Astrocyte (in vitro differentiated cells and primary cell): ENCODE results near the gene HS6ST3. TPM values are rescaled to one million over a fixed set of nuclear protein-coding genes. Genes with fewer than 3 reads are reported as not detected.

Source experiments
- DNase-seq: peaks from one replicate; pipeline ENCODE4 v3.0.0-alpha.2; 2010; ENCODE audit warnings: low read depth
- FAIRE-seq: peaks from 2 replicates; lab custom pipeline; 2011; peaks lifted over from hg19 to GRCh38; lab: Jason Lieb, UNC
- H2AFZ ChIP-seq: 2 replicates; pipeline ENCODE4 v1.6.0; 2012; ENCODE audit warnings: low read depth, low read length, inconsistent platforms
- H3K27ac ChIP-seq: 2 replicates; pipeline ENCODE4 v1.5.1; 2011; ENCODE audit warnings: low read depth, low read length, inconsistent platforms
- H3K27me3 ChIP-seq: 2 replicates; pipeline ENCODE4 v1.6.0; 2011; ENCODE audit warnings: low read length, inconsistent platforms; ENCODE audit not compliant: insufficient read depth
- H3K36me3 ChIP-seq: 2 replicates; pipeline ENCODE4 v1.5.1; 2011; ENCODE audit warnings: low read length, inconsistent platforms; ENCODE audit not compliant: insufficient read depth
- H3K4me1 ChIP-seq: 2 replicates; pipeline ENCODE4 v1.5.1; 2011; ENCODE audit warnings: low read length, inconsistent platforms; ENCODE audit not compliant: insufficient read depth
- H3K4me2 ChIP-seq: 2 replicates; pipeline ENCODE4 v1.6.0; 2012; ENCODE audit warnings: low read length, inconsistent platforms
- H3K4me3 ChIP-seq: 2 replicates; pipeline ENCODE4 v1.5.1; 2011; ENCODE audit warnings: low read depth, mild to moderate bottlenecking, low read length, inconsistent platforms; ENCODE audit not compliant: insufficient read depth
- H3K79me2 ChIP-seq: 2 replicates; pipeline ENCODE4 v1.6.0; 2012; ENCODE audit warnings: mild to moderate bottlenecking, low read length, inconsistent platforms; ENCODE audit not compliant: insufficient read depth
- H3K9ac ChIP-seq: 2 replicates; pipeline ENCODE4 v1.6.0; 2012; ENCODE audit warnings: mild to moderate bottlenecking, low read length, inconsistent platforms
- H3K9me3 ChIP-seq: 2 replicates; pipeline ENCODE4 v1.5.1; 2012; ENCODE audit warnings: low read depth, mild to moderate bottlenecking, low read length, inconsistent platforms; ENCODE audit not compliant: insufficient read depth
- H4K20me1 ChIP-seq: 2 replicates; pipeline ENCODE4 v1.6.0; 2012; ENCODE audit warnings: low read length, inconsistent platforms; ENCODE audit not compliant: insufficient read depth
- H3K27ac Mint-ChIP-seq: one replicate; pipeline ENCODE4 v1.8.0; 2021; ENCODE audit warnings: mild to moderate bottlenecking, mixed read lengths; ENCODE audit not compliant: unreplicated experiment
- H3K27me3 Mint-ChIP-seq: one replicate; pipeline ENCODE4 v1.8.0; 2021; ENCODE audit warnings: low read depth, mixed read lengths; ENCODE audit not compliant: unreplicated experiment
- H3K36me3 Mint-ChIP-seq: one replicate; pipeline ENCODE4 v1.8.0; 2021; ENCODE audit warnings: low read depth, mixed read lengths; ENCODE audit not compliant: unreplicated experiment
- H3K4me1 Mint-ChIP-seq: one replicate; pipeline ENCODE4 v1.8.0; 2021; ENCODE audit warnings: low read depth, mixed read lengths; ENCODE audit not compliant: unreplicated experiment
- H3K4me3 Mint-ChIP-seq: one replicate; pipeline ENCODE4 v1.8.0; 2021; ENCODE audit warnings: mild to moderate bottlenecking, moderate library complexity, mixed read lengths; ENCODE audit not compliant: unreplicated experiment
- H3K9me3 Mint-ChIP-seq: one replicate; pipeline ENCODE4 v1.8.0; 2021; ENCODE audit warnings: mild to moderate bottlenecking, mixed read lengths; ENCODE audit not compliant: unreplicated experiment
- EZH2 ChIP-seq: IDR thresholded peaks from 2 replicates; pipeline ENCODE4 v1.6.1; 2012; ENCODE audit warnings: mild to moderate bottlenecking, low read length, inconsistent platforms; ENCODE audit not compliant: insufficient read depth
- total RNA-seq: library from RNA; stranded (reverse); gene quantifications from 2 replicates; pipeline ENCODE4 v1.2.1, GENCODE V29; 2021
- TF ChIP-seq, protein P1 (sequence below): IDR thresholded peaks from 2 replicates; pipeline ENCODE4 v1.5.1; 2011; ENCODE audit warnings: low read depth, mild to moderate bottlenecking, inconsistent platforms, low read length, moderate library complexity; ENCODE audit not compliant: insufficient read depth

The HS6ST3 gene
- total RNA-seq, 1 donor from 2014 or later: 0.07 TPM

DNA sequence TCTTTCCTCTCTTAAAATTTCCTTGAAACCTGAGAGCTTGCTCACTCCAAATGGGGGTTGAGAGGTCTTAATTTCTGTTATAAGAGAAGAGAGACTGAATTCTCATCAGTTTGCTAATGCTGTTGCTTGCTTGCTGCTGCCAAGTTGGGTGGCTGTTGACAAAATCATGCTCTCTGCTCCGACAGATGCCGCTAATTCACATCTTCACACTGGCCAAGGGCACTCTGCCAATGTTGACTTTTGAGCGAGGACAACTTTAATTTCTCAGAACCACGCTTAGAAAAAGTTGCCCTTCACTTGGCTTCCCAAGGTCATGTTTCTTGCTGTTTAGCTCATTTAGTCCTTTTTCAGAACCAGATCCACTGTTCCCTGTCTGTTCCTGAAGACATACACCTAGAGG, 402.9 kb downstream of the HS6ST3 start:
- no peaks in the 10 kb centered on the region for H3K36me3 ChIP-seq
- H3K4me1 Mint-ChIP-seq: no peaks in the 10 kb centered on the region

DNA sequence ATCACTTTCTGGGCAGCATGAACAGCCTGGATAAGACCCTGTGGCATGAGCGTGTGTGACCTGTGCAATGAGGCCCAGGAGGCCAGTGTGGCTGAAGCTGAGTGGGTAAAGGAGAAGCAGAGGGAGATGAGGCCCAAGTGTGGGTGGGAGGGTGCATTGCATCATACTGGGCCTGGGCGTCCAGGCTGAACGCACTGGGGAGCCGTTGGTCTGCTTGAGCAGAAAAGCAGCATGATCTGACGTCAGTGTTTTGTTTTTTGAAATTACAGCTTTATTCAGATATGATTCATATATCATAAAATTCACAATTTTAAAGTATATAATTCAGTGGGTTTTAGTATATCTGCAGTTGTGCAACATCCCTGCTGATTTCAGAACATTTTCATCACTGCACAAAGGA, 409.7 kb downstream of the HS6ST3 start:
- no peaks in the 10 kb centered on the region for H3K36me3 Mint-ChIP-seq
- no peaks in the 10 kb centered on the region for H3K79me2 ChIP-seq
- H3K27me3 Mint-ChIP-seq: peaks cover 1% of the 10 kb centered on the region
- no peak for DNase-seq
- no peak overlapping the region for H3K4me3 Mint-ChIP-seq
- H3K4me1 Mint-ChIP-seq: no peaks in the 10 kb centered on the region
- H3K27ac Mint-ChIP-seq: no peak overlapping the region
- H2AFZ ChIP-seq: no peak overlapping the region
- no peak for FAIRE-seq
- no peaks in the 10 kb centered on the region for H3K36me3 ChIP-seq
- no peaks in the 10 kb centered on the region for H3K27me3 ChIP-seq
- no peaks in the 10 kb centered on the region for H4K20me1 ChIP-seq
- H3K4me3 ChIP-seq: no peak overlapping the region
- no peak overlapping the region for H3K9ac ChIP-seq
- peaks cover 3% of the 10 kb centered on the region for H3K9me3 ChIP-seq
- no peaks in the 10 kb centered on the region for H3K9me3 Mint-ChIP-seq
- no peak overlapping the region for H3K4me2 ChIP-seq
- H3K4me1 ChIP-seq: no peaks in the 10 kb centered on the region
- TF ChIP-seq EZH2: no peak
- TF ChIP-seq, protein P1, sequence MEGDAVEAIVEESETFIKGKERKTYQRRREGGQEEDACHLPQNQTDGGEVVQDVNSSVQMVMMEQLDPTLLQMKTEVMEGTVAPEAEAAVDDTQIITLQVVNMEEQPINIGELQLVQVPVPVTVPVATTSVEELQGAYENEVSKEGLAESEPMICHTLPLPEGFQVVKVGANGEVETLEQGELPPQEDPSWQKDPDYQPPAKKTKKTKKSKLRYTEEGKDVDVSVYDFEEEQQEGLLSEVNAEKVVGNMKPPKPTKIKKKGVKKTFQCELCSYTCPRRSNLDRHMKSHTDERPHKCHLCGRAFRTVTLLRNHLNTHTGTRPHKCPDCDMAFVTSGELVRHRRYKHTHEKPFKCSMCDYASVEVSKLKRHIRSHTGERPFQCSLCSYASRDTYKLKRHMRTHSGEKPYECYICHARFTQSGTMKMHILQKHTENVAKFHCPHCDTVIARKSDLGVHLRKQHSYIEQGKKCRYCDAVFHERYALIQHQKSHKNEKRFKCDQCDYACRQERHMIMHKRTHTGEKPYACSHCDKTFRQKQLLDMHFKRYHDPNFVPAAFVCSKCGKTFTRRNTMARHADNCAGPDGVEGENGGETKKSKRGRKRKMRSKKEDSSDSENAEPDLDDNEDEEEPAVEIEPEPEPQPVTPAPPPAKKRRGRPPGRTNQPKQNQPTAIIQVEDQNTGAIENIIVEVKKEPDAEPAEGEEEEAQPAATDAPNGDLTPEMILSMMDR: no peak
- H3K27ac ChIP-seq: no peak overlapping the region

More for the DNA sequence above, 402.9 kb downstream of the HS6ST3 start:
- no peaks in the 10 kb centered on the region for H3K9me3 ChIP-seq
- H3K27me3 ChIP-seq: no peaks in the 10 kb centered on the region
- H3K36me3 Mint-ChIP-seq: no peaks in the 10 kb centered on the region
- no peak overlapping the region for H3K4me3 ChIP-seq
- no peak overlapping the region for H3K4me3 Mint-ChIP-seq
- no peak for DNase-seq
- TF ChIP-seq, protein P1: no peak
- TF ChIP-seq EZH2: no peak
- H4K20me1 ChIP-seq: no peaks in the 10 kb centered on the region
- H3K27ac Mint-ChIP-seq: no peak overlapping the region
- no peaks in the 10 kb centered on the region for H3K9me3 Mint-ChIP-seq
- no peak overlapping the region for H3K27ac ChIP-seq
- FAIRE-seq: no peak
- no peak overlapping the region for H2AFZ ChIP-seq
- no peak overlapping the region for H3K4me2 ChIP-seq
- no peak overlapping the region for H3K9ac ChIP-seq
- H3K79me2 ChIP-seq: no peaks in the 10 kb centered on the region
- no peaks in the 10 kb centered on the region for H3K4me1 ChIP-seq
- peaks cover under 1% of the 10 kb centered on the region for H3K27me3 Mint-ChIP-seq

DNA sequence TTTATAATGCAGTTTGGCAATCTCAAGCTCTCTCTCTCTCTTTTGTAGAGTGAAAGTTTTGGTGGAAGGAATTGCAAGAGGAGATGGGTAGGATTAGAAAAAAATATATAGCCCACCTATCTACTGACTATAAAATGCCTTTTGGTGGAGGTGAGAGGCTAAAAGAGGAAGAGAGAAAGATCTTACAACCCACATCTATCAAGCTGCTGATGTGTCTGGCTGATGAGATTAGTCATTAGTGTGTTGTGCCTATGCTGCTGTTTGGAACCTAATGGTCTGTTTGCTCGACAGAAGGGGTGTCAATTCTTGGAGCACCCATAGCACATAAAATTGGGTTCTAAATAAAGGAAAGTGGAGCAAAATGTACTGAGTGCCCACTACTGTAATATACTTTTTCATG, 411.0 kb downstream of the HS6ST3 start:
- Histone ChIP-seq H3K4me3 (no peak overlapping the region), H3K27ac (no peak overlapping the region), H3K36me3 (no peaks in the 10 kb centered on the region), H3K9ac (no peak overlapping the region), H4K20me1 (no peaks in the 10 kb centered on the region), H3K79me2 (no peaks in the 10 kb centered on the region), H3K4me1 (no peaks in the 10 kb centered on the region), H3K27me3 (no peaks in the 10 kb centered on the region), H3K9me3 (peaks cover 3% of the 10 kb centered on the region), H2AFZ (no peak overlapping the region), H3K4me2 (no peak overlapping the region)
- peaks cover 1% of the 10 kb centered on the region for H3K27me3 Mint-ChIP-seq
- DNase-seq: no peak
- H3K4me3 Mint-ChIP-seq: no peak overlapping the region
- no peak for TF ChIP-seq EZH2
- TF ChIP-seq, protein P1: no peak
- no peaks in the 10 kb centered on the region for H3K9me3 Mint-ChIP-seq
- H3K27ac Mint-ChIP-seq: no peak overlapping the region
- FAIRE-seq: no peak
- H3K36me3 Mint-ChIP-seq: no peaks in the 10 kb centered on the region
- no peaks in the 10 kb centered on the region for H3K4me1 Mint-ChIP-seq
